SHP77 treated with DMSO at 0.1 percent for 48 hours (cell line): ENCODE results near the gene DAZAP1.
"Not testable (repeated sequence)": the region's sequence is repeated elsewhere in the genome, so short reads cannot be mapped to it uniquely, and the experiment has no call there.

Experiments used
- DNase-seq: peaks from one replicate; lab custom pipeline; 2025; lab: John Stamatoyannopoulos, UW

Gene DAZAP1

DNA sequence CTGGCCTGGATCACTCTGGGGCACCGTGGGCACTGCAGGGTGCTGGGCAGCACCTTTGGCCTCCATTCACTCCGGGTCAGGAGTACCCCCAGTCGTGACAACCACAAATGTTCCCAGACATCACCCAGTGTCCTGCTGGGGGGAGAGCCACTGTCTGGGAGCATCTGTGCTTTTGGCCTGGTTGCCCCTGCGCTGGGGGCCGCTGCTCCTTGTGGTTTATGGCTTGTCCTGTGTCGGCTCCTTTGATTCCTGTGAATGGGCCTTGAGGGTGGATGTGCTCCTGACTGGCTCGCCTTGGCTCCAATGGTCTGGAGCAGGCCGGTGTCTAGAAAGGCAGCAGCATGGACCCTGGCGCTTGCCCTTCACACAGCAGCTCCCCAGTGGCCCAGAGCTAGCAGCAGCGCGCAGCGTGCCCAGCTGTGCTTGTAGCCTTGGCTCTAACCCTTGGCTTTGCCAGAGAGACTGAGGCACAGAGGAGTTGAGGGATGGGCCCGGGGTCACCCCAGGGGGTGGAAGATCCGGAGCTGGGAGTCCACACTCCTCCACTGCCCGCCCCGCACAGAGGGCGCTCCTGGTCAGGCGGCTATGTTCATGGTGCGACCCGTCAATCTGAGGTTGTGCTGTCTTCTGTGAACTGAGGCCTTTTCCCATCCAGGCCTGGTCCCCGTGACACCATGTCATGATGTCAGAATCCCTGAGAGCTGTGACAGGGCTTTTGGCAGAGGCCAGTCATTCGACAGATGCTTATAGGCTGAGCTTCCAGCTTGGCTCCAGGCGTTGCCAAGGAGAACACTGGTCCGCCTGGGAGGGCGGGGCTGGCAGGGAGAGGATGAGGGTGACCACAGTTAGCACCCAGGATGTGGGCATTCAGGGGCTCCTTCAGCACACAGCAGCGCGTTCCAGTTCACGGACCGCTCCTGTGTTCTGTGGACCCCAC, 4.1 kb downstream of the DAZAP1 start:
- DNase-seq = no peak

DNA sequence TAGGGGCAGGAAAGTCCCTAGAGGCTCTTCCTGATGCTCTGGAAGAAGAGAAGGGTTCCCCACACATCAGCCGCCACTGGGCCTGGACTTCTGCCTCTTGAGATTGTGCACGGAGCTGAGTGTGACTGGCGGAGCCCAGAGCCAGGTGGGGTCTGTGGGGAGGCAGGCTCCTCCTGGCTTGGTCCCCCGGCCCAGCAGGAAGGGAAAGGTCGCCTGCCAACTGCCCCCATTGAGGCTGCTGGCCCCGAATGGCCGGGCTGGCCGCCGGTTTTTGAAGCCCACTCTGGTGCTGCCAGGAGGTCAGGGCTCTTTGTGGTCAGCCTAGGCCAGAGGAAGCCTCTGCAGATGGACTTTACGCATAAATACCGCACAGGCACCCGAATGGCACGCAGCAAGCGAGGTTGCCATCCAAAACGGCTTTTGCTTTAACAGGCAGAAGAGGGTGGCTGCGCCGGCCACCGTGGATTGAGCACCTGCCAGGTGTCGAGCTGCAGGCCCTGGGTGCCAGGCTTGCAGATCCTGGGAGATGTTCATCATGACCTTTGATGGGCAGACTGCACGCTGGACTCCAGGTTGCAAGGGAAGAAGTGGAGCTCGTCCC, 5.0 kb downstream of the DAZAP1 start:
- DNase-seq = no peak

DNA sequence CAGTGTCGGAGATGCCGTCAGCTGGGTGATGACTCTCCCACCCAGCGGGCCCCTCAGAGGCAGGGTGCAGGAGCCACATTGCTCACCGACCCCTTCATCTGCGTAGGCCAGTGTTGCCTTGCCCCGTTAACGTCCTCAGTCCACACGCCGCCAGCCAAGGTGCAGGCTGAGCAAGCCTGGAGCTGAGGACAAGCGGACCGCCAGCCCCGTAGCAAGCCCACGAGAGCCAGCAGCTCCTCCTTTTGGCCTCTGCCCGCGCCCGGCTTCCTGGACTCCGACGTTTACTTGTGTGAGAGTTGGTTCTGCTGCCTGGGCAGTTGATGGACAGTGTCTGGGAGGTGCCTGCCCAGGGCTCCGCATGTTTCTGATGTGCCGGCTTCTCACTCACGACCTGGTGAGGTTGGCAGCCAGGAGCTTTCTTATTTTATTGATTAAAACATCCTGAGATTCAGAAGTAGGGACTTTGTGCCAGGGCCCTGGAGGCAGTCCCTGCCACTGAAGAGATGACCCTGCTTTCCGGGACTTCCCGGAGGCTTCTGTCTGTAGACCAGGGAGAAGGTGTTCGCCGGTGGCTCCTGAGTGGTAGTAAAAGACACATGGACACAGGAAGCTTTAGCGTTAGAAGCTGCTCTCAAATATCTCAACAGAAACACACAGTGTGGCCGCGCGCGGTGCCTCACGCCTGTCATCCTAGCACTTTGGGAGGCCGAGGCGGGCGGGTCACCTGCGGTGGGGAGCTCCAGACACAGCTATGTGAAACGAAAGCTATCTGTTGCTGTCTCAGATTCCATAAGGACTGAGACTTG, 5.8 kb downstream of the DAZAP1 start:
- DNase-seq = no peak

DNA sequence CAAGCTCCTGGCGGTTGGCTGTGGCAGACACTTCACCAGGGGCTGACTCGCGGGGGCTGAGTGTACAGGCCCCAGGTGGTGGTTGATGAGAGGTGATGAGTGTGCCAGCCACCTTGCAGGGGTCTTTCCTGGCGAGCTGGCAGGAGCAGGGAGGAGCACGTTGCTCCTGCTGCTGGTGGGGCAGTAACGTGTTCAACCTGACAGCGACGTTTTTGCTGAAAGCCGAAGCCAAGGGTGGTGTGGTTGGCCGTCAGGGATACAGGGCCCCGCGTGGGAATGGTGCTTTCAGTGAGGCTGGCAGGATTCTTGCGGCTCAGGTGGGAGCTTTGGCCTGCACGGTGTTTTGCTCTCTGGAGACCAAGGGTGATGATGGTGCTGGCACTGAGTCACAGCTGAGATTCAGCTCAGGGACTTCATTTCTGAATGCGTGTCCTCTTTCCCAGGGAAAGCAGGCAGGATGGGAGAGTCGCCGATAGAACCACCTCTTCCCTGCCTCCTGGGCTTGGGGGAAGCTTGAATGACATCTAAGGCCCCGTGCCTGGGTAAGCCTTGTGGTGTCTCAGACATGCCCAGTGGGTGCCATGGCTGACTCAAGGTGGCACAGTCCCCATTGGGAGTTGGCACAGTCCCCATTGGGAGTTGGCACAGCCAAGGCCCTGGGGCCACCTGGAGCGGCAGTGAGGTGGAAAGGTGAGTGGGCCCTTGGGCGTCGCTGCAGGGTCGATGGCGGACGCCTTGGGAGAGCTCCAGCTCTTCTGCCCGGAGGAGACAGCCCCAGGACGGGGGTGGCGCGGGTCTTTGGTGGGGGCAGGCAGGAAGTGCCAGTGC, 8.8 kb downstream of the DAZAP1 start:
- no peak for DNase-seq

DNA sequence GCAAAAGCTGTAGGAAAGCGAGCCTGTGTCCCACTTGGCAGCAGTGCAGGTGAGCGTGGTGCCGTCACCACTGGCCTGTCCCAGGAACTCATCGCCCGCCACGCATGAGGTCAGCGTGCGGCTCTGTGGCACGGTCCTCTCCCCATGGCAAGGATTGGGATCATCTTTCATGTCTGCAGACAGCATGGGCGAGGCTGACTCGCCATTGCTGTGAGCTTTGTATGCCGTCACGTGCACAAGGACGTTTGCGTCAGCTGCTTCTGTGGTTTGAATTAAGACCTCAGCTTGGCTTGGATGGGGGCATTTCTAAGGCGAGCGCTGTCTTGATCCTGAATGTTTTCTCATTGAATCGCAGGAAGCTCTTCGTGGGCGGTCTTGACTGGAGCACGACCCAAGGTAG, 9.8 kb downstream of the DAZAP1 start:
- no peak for DNase-seq

DNA sequence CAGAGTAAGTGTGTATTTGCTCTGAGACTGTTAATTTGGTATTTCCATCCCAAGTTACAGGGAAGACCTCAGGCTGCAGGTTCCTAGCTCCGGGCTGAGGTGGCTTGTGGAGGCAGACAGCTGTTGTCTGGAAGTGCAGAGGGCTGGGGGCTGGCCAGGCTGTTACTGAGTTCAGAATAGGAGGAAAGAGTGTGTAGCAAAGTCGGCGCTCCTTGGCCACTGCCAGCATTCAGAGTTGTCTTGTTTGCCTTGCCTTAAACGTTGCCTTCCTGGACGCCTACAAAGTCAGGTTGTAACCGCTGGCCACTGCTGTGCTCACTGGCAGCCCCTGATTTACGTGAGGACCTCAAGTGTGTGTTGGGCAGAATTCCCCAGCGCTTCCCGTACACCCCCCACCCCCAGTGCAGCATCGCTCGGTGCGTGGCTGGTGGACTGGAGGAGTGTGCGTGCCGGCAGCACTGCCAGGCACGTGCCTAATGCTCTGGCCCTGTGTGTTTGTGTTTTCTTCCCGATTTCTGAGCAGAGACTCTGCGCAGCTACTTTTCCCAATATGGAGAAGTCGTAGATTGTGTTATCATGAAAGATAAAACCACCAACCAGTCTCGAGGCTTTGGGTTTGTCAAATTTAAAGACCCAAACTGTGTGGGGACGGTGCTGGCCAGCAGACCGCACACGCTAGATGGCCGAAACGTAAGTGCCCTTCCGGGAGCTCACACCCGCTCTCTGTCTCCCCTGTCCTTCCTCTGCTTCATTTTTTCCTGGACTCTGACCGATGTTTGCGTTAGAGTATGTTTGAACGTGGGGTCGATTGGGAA, 10.5 kb downstream of the DAZAP1 start:
- no peak for DNase-seq

DNA sequence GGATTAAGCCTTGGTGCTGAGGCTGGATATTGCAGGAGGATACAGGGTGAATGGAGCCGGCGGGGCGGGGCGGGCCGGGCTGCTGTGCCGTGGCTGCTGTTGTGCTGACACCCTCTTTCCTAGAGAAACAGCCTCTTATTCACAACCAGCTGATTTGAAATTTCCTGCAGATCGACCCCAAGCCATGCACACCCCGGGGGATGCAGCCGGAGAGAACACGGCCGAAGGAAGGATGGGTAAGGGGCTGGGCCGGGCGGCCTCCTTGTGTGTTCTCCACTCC, 11.1 kb downstream of the DAZAP1 start:
- no peak for DNase-seq

DNA sequence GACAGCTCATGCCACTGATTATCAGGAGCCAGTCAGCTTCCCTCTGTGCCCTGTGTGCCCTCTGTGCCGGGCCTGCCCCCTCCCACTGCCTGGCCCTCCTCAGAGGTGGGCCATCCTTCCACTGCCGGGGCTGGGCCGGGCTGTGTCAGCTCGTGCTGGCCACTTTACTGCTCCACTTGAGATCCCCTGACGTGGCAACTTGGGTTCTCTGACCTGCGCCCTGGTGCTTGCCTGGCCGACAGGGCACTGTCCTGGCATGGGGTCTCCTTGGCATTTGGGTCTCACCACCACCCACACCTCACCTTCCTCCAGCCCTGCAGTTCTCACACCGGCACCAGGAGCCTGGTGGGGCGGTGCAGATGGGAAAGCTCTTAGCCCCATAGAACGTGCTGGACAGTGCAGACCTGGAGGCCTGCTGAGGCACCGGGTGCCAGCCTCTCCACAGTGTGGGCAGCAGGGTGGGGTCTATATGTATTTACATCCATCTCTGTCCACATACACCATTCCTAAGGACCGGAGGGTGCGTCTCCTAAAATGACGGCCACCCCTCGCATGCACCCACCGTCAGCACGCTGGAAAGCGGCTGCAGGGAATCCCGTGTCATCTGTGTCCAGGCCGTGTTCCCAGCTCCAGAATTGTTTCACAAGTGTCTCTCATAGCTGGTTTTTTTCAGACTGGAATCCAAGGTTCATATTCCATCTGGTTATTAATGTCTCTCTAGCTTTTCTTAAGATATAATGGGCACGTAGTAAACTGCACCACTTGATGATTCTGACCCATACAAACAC, 11.8 kb downstream of the DAZAP1 start:
- DNase-seq = no peak

DNA sequence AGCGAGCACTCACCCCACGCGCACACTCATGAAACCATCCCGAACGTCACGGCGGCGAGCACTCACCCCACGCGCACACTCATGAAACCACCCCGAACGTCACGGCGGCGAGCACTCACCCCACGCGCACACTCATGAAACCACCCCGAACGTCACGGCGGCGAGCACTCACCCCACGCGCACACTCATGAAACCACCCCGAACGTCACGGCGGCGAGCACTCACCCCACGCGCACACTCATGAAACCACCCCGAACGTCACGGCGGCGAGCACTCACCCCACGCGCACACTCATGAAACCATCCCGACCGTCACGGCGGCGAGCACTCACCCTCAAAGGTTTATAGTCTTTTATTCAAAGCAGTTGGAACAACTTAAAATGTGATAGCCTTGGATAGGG, 12.7 kb downstream of the DAZAP1 start:
- DNase-seq = not testable (repeated sequence)

DNA sequence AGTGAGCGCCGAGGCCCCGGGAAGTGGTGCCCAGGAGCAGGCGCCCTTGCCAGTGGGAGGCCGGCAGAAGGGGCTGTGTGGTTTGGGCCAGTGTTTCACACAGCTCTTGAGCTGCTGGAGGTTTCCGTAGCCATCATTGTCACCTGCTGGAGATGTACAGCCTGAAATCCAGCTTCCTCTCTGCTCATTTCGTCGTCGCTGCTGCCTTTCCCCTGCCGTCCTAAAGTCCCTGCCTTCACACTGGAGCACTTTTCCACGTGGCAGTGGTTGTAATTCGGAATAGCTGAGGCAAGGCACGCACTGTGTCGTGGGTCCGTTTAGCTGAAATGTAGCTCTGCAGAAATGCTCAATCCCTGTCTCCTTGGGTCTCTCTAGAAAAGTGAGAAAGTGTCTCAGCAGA, 13.2 kb downstream of the DAZAP1 start:
- DNase-seq = no peak

DNA sequence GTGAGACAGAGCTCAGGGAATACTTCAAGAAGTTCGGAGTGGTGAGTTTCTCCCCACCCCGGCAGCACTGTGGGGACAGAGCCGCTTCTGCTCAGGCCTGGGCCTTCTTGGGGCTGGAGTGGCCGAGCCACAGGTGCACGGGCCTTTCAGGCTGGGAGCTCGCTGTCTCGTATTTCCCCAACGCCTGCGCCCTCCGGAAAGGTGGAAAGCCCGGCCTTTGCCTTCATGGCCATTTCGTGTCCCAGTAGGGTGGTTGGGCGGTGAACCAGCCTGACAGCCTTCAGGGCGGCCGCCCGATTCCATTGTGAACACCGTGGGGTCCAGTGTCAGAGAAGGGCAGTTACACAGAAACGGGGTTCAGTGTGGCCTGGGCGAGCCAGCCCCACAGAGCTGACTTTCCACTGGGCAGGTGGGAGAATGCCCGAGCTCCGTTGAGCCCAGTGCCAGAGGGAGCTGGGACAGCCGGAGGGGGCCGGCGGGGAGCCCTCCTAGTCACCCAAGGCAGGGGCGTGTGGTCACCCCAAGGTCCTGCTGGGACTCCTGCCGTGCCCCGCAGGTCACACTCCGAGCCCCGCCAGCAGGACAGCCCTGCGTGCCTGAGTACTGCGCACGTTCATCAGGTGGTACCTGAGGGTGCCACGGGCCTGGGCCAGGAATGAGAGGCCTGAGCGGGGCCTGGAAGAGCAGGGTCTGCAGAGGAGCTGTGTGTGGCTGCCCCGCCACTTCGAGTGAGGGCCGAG, 14.0 kb downstream of the DAZAP1 start:
- DNase-seq = no peak

DNA sequence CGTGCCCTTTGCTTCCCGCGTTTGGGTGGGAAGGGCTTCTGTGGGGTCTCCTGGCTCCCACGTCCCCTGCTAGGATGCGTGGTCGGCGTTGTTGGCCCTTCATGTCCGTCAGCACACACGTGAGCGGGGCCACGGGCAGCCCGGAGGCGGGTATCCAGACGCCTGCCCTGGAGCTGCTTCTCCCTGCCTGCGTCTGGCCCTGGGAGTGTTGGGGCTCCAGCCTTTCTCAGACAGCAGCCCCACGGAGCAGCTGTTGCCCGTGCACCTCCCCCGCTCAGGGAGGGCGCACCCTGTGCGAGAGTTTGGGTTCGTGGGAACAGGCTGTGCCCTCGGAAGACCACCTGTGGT, 14.5 kb downstream of the DAZAP1 start:
- DNase-seq = no peak

DNA sequence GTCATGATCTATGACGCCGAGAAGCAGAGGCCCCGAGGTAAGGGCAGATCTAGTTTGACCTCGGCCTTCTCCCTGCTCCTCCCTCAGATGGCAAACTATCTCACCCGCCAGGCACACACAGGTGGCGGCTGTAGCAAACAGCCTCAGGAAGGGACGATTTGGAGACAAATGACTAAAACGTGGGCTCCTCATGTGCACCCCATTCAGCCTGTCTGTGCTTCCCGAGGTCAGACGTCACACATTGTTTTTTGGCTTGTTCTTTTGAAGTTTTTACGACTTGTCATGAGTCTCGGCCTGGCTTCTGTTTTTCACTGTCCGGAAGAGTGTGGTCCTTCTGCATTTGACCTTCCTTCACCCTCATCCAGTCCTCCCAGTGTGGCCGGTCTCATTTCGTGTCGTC, 15.0 kb downstream of the DAZAP1 start:
- no peak for DNase-seq

DNA sequence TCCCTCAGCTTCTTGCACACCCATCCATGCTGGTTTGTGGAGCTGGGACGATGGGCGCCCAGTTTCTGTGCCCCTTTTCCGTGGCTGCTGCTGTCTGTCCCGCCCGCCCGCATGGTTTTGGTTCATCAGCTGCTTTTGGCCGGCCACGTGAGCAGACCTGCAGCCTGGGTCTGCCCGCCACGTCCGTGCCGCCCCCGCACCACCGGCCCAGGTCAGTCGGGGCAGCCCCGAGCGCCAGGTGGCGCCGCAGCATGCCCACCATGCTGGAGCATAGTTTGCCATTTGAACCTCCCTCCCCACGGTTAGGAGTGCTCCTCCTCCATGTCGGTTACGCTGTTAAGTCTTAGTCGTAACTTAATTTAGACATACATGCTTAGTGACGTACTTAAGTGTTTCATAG, 15.6 kb downstream of the DAZAP1 start:
- no peak for DNase-seq

DNA sequence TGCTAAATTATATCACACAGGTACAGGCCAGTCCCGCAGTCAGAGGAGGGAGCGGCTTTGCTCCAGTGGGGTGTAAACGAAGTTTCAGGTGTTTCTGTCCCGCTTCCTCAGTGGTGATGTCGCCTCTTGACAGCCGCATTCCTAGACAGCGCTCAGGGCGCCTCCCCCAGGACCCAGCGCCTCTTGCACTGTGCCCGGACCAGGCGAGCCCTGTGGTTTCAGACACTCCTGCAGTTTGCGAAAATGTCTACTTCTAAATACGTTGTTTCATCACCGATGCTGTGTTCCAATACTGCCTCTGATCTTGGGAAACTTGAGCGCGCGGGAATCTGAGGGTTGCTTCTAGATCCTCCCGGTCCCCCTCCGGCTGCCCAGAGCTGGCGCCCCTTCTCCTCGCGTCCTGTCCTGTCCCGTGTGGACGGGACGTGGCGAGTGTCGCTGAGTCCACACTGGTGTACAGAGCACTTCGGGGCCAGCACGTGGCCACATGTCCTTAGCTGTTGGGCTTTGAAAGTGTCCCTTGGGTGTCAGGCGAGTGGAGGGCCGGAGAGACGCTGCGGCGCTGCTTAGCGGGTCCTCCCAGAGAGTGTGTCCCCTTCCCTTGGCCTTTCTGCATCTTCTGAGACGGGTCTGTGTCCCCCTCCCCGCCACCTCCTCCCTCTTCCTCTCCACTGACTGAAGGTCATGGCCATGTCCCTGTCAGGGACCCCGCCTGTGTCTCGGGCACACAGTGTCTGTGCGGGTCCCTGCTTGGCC, 16.2 kb downstream of the DAZAP1 start:
- no peak for DNase-seq

DNA sequence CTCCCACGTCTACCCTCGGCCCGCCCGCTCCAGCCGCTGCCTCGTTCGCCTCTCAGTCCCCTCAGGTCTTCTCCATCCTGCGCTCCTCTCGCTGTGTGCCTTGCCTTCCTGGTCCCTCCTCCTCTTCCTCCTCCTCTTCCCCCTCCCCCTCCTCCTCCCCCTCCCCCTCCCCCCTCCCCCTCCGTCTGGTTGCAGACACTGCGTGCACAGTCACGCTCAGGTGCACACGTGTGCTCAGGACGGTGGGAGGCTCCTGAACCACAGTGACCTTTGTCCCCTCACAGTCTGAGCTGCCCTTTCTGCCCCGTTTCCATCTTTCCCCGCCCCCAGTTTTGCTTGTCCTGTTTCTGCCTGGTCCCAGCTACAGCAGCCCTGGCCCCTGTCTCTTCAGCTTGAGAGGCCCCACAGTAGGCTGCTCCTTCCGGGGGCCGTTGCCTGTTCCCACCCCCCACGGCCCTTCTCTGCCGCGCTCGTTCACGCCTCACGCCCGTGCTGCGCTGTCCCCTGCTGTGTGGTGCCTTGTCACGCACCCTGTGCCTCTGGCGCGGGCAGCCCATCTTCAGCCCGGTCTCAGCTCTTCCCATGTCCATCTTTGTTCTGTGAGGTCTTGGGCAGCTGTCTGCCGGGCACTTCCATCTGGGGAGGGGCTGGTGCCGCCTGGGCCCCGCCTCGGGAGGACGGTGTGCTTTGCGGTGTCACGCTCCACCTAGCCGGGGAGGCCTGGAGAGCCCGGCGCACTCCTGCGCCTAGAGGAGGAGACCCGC, 17.0 kb downstream of the DAZAP1 start:
- no peak for DNase-seq

DNA sequence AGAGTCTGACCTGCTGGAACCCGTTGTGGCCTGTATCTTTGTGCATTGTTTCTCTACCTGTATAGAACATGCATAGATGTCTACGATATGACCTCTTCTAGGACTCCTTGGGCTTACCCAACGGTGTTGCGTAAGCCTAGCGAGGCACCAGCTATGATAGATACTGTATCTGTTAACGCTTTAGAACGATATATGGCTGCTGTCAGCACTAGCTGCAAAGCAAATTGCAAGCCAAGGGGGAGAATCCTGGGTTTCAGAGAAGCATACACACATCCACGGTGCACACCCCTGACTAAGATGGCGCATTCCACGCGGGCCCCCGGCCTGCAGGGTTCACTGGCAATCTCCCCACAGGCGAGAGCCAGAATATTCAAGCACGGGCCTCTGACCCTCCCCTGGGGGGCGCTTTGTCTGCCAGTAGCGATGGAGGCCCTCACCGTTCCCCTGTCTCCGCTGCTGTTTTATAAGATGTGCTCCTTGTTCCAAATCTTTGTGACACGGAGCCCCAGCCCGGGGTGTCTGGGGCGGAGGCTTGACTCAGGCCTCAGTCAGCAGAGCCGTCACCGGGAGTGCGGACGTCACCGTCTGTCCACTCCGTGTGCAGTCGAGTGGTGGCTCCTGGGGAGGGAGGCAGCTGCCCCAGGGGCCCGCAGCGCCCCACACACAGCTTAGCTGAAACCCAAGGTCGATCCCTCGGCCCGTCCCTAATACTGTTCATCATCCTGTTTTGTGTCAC, 17.9 kb downstream of the DAZAP1 start:
- no peak for DNase-seq

DNA sequence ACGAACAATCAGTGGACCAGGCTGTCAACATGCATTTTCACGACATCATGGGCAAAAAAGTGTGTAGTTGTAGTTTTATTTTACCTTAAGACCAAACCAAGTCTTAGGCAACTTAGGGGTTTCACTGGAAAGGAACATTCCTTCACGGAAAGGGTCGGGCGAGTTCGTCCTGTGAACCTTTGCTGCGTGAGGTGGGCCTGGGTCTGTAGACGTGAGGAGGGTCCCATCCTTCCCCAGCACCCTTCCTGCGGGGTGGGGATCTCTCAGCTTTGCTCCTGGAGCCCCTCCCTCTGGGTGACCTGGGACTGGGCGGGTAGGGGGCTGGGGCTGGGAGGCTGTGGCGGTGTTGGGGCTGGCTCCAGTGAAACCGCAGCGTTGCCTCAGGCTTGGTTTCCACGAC, 18.5 kb downstream of the DAZAP1 start:
- DNase-seq = no peak
